BJ (cell line): Measurements from ENCODE around the gene RNF150. TPM values are rescaled to one million over a fixed set of nuclear protein-coding genes. Genes with fewer than 3 reads are reported as not detected.
"Not testable (repeated sequence)": the region's sequence is repeated elsewhere in the genome, so short reads cannot be mapped to it uniquely, and the experiment has no call there.

Experiments used
- CTCF ChIA-PET: fragments of 350-600 bp; formaldehyde crosslinking; extraction: SDS; loops from one replicate; lab custom pipeline; 2021; ENCODE audit warnings: antibody characterized with exemption, inconsistent platforms; lab: Yijun Ruan, JAX
- POLR2A ChIA-PET: fragments of 300-600 bp; sonication (Branson Sonifier 250); formaldehyde crosslinking; extraction: SDS; loops from one replicate; lab custom pipeline; 2021; ENCODE audit warnings: antibody characterized with exemption; lab: Charles Lee
- DNase-seq: peaks from one replicate; pipeline ENCODE4 v3.0.0-alpha.2; 2011; ENCODE audit warnings: low read depth
- H3K27me3 ChIP-seq: 2 replicates; pipeline ENCODE4 v1.6.0; 2011; ENCODE audit warnings: low read length; ENCODE audit not compliant: control insufficient read depth, insufficient read depth
- H3K36me3 ChIP-seq: 2 replicates; pipeline ENCODE4 v1.5.1; 2011; ENCODE audit warnings: low read length; ENCODE audit not compliant: control insufficient read depth, insufficient read depth
- H3K4me3 ChIP-seq: 2 replicates; pipeline ENCODE4 v1.5.1; 2011; ENCODE audit warnings: low read depth, mild to moderate bottlenecking, control low read depth, low read length
- polyA plus RNA-seq: library from polyadenylated mRNA; depleted of rRNA; stranded (reverse); fragments of >200 nt; gene quantifications from 2 replicates; pipeline ENCODE4 v1.2.3, GENCODE V29; 2011
- TF ChIP-seq, protein P1 (sequence below): IDR thresholded peaks from 2 replicates; pipeline ENCODE4 v1.5.1; 2011; ENCODE audit warnings: low read depth, mild to moderate bottlenecking, control low read depth, inconsistent platforms, low read length, moderate library complexity; ENCODE audit not compliant: insufficient read depth

The RNF150 gene
- polyA plus RNA-seq, 1 experiment, result 47.7 TPM

DNA sequence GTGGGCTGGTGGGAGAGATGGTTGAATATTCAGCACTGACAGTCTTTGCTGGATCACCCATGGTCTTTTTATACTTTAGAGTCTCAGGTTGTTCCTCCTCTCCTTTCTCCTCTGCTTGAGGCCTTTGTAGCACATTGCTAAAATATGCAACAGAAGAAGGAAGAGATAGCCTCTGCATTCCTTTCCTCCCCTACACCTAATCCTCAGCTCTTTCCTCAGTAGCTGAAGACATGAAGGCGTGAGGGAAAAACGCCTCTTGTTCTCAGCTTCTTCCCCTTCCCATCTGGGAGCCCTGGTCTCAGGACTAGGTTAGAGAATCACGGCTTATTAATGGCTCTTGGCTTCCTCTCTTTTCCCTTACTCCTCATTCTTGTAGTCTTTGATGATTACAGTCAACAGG, 76.8 kb downstream of the RNF150 start:
- CTCF ChIA-PET, result no interaction called here
- POLR2A ChIA-PET, result no interaction called here
- TF ChIP-seq, protein P1, sequence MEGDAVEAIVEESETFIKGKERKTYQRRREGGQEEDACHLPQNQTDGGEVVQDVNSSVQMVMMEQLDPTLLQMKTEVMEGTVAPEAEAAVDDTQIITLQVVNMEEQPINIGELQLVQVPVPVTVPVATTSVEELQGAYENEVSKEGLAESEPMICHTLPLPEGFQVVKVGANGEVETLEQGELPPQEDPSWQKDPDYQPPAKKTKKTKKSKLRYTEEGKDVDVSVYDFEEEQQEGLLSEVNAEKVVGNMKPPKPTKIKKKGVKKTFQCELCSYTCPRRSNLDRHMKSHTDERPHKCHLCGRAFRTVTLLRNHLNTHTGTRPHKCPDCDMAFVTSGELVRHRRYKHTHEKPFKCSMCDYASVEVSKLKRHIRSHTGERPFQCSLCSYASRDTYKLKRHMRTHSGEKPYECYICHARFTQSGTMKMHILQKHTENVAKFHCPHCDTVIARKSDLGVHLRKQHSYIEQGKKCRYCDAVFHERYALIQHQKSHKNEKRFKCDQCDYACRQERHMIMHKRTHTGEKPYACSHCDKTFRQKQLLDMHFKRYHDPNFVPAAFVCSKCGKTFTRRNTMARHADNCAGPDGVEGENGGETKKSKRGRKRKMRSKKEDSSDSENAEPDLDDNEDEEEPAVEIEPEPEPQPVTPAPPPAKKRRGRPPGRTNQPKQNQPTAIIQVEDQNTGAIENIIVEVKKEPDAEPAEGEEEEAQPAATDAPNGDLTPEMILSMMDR, result no peak

DNA sequence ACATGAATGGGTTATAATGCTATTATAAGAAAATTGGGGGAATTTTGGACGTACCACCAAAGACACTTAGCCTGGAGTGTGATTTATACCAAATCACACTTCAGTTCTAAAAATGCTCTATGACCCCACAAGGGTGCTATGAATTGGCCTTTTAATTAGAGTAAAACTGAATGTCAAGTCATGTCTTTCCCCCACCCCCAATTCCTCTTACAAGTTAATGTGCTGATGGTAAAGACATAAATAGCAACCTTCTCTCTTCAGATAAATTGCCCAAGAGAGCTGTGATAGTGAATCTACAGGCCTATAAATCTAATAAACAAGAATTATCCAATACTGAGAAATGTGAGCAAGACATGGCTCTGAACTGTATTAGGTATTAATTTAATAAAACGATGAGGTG, 78.8 kb downstream of the RNF150 start:
- DNase-seq, result no peak
- TF ChIP-seq, protein P1, result no peak
- no peaks in the 10 kb centered on the region for H3K27me3 ChIP-seq
- ChIA-PET POLR2A (no interaction called here), CTCF (interaction anchor here (0.9 kb wide), 1 partner anchor 80 kb away, joined by 3 read pairs; no protein-coding TSS in a partner anchor)
- no peaks in the 10 kb centered on the region for H3K36me3 ChIP-seq
- no peak overlapping the region for H3K4me3 ChIP-seq

More for the DNA sequence above, 76.8 kb downstream of the RNF150 start:
- no peaks in the 10 kb centered on the region for H3K36me3 ChIP-seq
- DNase-seq, result no peak
- no peaks in the 10 kb centered on the region for H3K27me3 ChIP-seq
- H3K4me3 ChIP-seq, result no peak overlapping the region

DNA sequence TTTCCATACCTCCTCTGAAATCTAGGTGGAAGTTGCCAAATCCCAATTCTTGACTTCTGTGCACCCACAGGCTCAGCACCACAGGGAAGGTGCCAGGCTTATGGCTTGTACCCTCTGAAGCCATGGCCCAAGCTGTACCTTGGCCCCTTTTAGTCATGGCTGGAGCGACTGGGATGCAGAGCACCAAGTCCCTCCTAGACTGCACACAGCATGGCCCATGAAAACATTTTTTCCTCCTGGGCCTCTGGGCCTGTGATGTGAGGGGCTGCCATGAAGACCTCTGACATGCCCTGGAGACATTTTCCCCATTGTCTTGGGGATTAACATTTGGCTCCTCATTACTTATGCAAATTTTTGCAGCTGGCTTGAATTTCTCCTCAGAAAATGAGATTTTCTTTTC, 82.3 kb downstream of the RNF150 start:
- H3K27me3 ChIP-seq, DNase-seq, H3K4me3 ChIP-seq, CTCF ChIA-PET, H3K36me3 ChIP-seq, POLR2A ChIA-PET: not testable (repeated sequence)

DNA sequence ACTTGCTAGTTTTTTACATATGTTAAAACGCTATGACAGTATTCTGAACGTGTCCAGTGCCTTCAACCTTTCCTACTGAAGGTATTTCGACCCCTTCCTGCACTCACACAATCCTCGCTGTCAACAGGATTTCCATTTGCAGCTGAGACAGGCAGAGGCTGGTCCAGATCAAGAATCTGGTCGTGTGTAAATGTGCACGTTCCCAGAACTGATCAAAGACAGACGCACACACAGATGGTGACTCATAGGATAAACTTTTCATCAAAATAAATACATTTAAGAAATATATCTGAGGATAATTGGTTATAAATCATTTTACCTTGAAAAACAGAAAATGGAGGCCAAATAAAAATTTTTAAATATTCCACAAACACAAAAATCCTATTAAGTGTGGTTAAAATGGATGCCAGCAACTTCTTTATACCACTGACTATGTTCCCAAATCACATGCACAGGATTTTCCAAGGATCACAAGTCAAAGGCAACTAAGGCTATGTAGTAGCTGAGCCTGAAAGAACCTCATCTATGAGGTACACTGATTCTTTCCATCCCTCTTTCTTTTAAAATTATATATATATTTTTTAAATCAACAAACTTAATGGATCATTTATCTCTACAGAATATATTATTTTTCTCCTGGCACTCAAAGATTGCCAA, 85.9 kb downstream of the RNF150 start:
- no peak for DNase-seq
- CTCF ChIA-PET, result interaction anchor here (1.8 kb wide), 1 partner anchor 86 kb away, joined by 13 read pairs; the partner anchor contains the start of gene RNF150
- Histone ChIP-seq H3K27me3 (no peaks in the 10 kb centered on the region), H3K36me3 (no peaks in the 10 kb centered on the region), H3K4me3 (no peak overlapping the region)
- TF ChIP-seq, protein P1, result no peak
- POLR2A ChIA-PET, result no interaction called here

DNA sequence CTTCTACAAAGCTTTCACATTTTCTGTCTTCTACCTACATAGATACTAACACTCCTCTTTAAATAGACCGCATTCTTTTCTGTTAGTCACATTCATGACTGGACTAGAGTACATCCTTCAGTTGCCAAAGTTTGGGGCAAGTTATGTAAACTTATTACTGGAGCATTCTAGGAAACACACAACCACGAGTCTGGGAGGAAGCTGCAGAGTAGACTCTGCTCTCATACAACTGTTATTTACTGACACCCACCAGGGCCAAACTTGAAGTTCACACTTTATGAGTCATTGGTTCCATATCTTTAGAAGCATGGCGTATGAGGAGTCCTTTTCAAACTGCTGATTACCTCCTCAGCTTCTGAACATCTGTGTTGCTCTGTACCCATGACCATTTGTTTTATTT, 87.0 kb downstream of the RNF150 start:
- peak; percentile 96 for DNase-seq
- H3K4me3 ChIP-seq, result no peak overlapping the region
- H3K36me3 ChIP-seq, result no peaks in the 10 kb centered on the region
- TF ChIP-seq, protein P1, result no peak
- H3K27me3 ChIP-seq, result no peaks in the 10 kb centered on the region
- ChIA-PET POLR2A (no interaction called here), CTCF (interaction anchor here (1.0 to 1.8 kb wide), 2 partner anchors 48 to 87 kb away, joined by 3 to 13 read pairs; partner anchors contain the start of gene RNF150)
